HG03280 (cell line): ENCODE measurements around the gene FAM168B.
"Not testable (repeated sequence)": the region's sequence is repeated elsewhere in the genome, so short reads cannot be mapped to it uniquely, and the experiment has no call there.

ENCODE experiments used
- ATAC-seq: cut with Tn5 transposase; IDR thresholded peaks from one replicate; pipeline ENCODE4 v1.9.1; 2021; ENCODE audit warnings: mild to moderate bottlenecking, moderate library complexity; ENCODE audit not compliant: unreplicated experiment

FAM168B gene

GRCh38 chr2:131093006-131093695 lies at the start of gene FAM168B:
FAM168B (minus strand) TSS chr2:131093460; CDS start chr2:131082646, 10,814 bp downstream.
- ATAC-seq = peak; percentile 84

- no peak for ATAC-seq
Measured at GRCh38 chr2:131142849-131143248, 49.6 kb upstream of the FAM168B start.

- ATAC-seq = no peak
Measured at GRCh38 chr2:131140581-131140980, 47.3 kb upstream of the FAM168B start.

GRCh38 chr2:131132729-131133128 lies 39.5 kb upstream of the FAM168B start:
- no peak for ATAC-seq

- ATAC-seq = no peak
Measured at GRCh38 chr2:131130298-131130596, 37.0 kb upstream of the FAM168B start.

GRCh38 chr2:131127981-131128380 lies 34.7 kb upstream of the FAM168B start:
- no peak for ATAC-seq

- no peak for ATAC-seq
Measured at GRCh38 chr2:131127076-131127475, 33.8 kb upstream of the FAM168B start.

GRCh38 chr2:131126436-131126835 lies 33.2 kb upstream of the FAM168B start:
- ATAC-seq = no peak

- ATAC-seq = no peak
Measured at GRCh38 chr2:131125195-131125757, 32.0 kb upstream of the FAM168B start.

GRCh38 chr2:131123192-131123591 lies 29.9 kb upstream of the FAM168B start:
- ATAC-seq = no peak

GRCh38 chr2:131122496-131122895 lies 29.2 kb upstream of the FAM168B start:
- no peak for ATAC-seq

GRCh38 chr2:131121464-131121863 lies 28.2 kb upstream of the FAM168B start:
- no peak for ATAC-seq

- ATAC-seq = no peak
Measured at GRCh38 chr2:131120815-131121317, 27.6 kb upstream of the FAM168B start.

- no peak for ATAC-seq
Measured at GRCh38 chr2:131115752-131116151, 22.5 kb upstream of the FAM168B start.

GRCh38 chr2:131114950-131115349 lies 21.7 kb upstream of the FAM168B start:
- ATAC-seq = not testable (repeated sequence)

- ATAC-seq = no peak
Measured at GRCh38 chr2:131113566-131114227, 20.4 kb upstream of the FAM168B start.

GRCh38 chr2:131112529-131112928 lies 19.3 kb upstream of the FAM168B start:
- no peak for ATAC-seq

- peak; percentile 40 for ATAC-seq
Measured at GRCh38 chr2:131105950-131106801, 12.9 kb upstream of the FAM168B start.

GRCh38 chr2:131105156-131105949 lies 12.1 kb upstream of the FAM168B start, which contains the start of gene PLEKHB2:
PLEKHB2 (plus strand) TSS chr2:131105336; CDS start chr2:131120942, 15,606 bp downstream.
- ATAC-seq = peak; percentile 74

- ATAC-seq = peak; percentile 70
Measured at GRCh38 chr2:131104487-131105155, 11.4 kb upstream of the FAM168B start.
